Lower leg skin (tissue), 3 donors: ENCODE data around the gene KCNQ1OT1.

Experiments used
- POLR2A ChIP-seq, 2 donors: fragments of 450-650 bp; IDR thresholded peaks; one replicate each; pipeline ENCODE4 v1.6.1; 2016 to 2017; ENCODE audit warnings: antibody characterized with exemption in 2 of 2, mild to moderate bottlenecking in 1 of 2, moderate library complexity in 1 of 2
- TF ChIP-seq, protein P1 (sequence below), 3 donors: fragments of 450-650 bp; IDR thresholded peaks; one replicate each; pipeline ENCODE4 v1.5.1; 2016; ENCODE audit warnings: antibody characterized with exemption in 3 of 3, mild to moderate bottlenecking in 3 of 3, moderate library complexity in 2 of 3

DNA sequence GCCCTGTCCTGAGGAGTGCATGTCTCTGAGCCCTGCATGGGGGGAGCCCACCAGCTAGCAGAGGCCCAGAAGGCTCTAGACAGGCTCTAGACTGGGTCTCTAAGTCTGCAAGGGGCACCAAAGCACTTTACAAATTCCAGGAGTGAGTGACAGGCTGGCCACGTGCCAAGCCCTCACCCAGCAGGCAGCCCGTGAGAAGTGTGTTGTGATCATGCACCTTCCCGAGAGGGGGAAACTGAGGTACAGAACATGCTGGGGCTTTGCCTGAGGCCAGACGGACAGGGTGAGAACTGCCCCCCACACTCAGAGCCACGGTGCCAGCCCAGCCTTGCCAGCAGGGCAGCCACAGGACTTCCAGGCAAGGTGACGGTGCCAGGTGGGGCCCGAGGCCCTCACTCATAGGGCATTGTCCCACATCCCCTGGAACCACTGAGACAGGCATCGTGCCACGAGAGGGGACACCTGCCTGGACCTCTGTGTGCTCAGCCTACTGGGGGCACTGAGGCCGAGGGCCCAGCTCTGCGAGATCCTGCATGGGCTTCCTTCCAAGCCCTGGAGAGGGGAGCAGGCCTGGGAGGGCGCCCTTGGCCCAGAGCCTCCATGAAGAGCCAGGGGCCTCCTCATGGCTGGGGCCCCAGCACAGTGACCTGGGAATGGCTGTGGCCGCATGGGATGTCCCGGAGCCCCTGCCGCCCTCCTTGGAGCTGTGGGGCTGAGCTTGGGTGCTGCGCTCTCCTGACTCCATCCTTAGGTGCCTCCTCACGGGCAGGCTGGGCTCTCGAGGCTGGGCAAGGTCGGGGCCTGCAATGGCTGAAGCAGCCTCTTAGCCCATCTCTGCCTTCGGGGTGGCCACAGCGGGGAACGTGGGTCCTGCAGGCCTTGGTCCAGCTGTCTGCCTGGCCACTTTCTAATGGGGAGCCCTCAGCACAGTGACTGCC lies 121.5 kb downstream of the KCNQ1OT1 start:
- TF ChIP-seq, protein P1, sequence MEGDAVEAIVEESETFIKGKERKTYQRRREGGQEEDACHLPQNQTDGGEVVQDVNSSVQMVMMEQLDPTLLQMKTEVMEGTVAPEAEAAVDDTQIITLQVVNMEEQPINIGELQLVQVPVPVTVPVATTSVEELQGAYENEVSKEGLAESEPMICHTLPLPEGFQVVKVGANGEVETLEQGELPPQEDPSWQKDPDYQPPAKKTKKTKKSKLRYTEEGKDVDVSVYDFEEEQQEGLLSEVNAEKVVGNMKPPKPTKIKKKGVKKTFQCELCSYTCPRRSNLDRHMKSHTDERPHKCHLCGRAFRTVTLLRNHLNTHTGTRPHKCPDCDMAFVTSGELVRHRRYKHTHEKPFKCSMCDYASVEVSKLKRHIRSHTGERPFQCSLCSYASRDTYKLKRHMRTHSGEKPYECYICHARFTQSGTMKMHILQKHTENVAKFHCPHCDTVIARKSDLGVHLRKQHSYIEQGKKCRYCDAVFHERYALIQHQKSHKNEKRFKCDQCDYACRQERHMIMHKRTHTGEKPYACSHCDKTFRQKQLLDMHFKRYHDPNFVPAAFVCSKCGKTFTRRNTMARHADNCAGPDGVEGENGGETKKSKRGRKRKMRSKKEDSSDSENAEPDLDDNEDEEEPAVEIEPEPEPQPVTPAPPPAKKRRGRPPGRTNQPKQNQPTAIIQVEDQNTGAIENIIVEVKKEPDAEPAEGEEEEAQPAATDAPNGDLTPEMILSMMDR (IDR thresholded peaks at IDR 0.05) = no peak
- TF ChIP-seq POLR2A (IDR thresholded peaks at IDR 0.05) = no peak
